HL-60/S4 treated with phorbol 12-myristate 13-acetate at 8.2 ng/mL for 4 days and 3 days (cell line): ENCODE measurements around the gene HMGCS2.

Experiments used
- in situ Hi-C: fragments of 300-500 bp; cut with MboI; formaldehyde crosslinking; loops from 2 replicates; pipeline ENCODE4 v1.15.0; 2022; ENCODE audit warnings: low sequenced_read_pairs

HMGCS2 gene

GRCh38 chr1:119703666-119704450 lies 64.8 kb downstream of the HMGCS2 start:
- in situ Hi-C loops, result no loop called here

GRCh38 chr1:119702384-119702783 lies 66.3 kb downstream of the HMGCS2 start:
- in situ Hi-C loops, result no loop called here

GRCh38 chr1:119701659-119702058 lies 67.0 kb downstream of the HMGCS2 start:
- in situ Hi-C loops, result no loop called here

GRCh38 chr1:119700326-119700725 lies 68.4 kb downstream of the HMGCS2 start:
- in situ Hi-C loops, result no loop called here
